Natural killer cell (primary cell): ENCODE measurements around the gene PRICKLE2. TPM values are rescaled to one million over a fixed set of nuclear protein-coding genes. Genes with fewer than 3 reads are reported as not detected.

ENCODE experiments used
- ATAC-seq, 3 donors: fragments of 150-1000 bp in 2 of 3; fragments of 200-7000 bp in 1 of 3; cut with Tn5 transposase; 1 replicate in 1 of 3; 2 replicates in 2 of 3; pipeline ENCODE4 v1.10.0; 2021; ENCODE audit warnings: mild to moderate bottlenecking in 2 of 3, moderate library complexity in 2 of 3
- DNase-seq, 2 donors: peaks; one replicate each; pipeline versions ENCODE4 v3.0.0 to v3.0.0-alpha.2; 2013 to 2021; ENCODE audit warnings: mixed read lengths in 1 of 2
- H3K27ac ChIP-seq: one replicate; pipeline ENCODE4 v1.5.1; 2013; ENCODE audit warnings: mild to moderate bottlenecking, low read length
- H3K27me3 ChIP-seq: one replicate; pipeline ENCODE4 v1.6.1; 2013; ENCODE audit warnings: low read length; ENCODE audit not compliant: control insufficient read depth, insufficient read depth
- H3K36me3 ChIP-seq: one replicate; pipeline ENCODE4 v1.6.1; 2013; ENCODE audit warnings: low read length; ENCODE audit not compliant: control insufficient read depth, insufficient read depth
- H3K4me1 ChIP-seq: one replicate; pipeline ENCODE4 v1.6.1; 2013; ENCODE audit warnings: low read length; ENCODE audit not compliant: control insufficient read depth, insufficient read depth
- H3K4me3 ChIP-seq: one replicate; pipeline ENCODE4 v1.5.1; 2013; ENCODE audit warnings: low read length
- H3K9me3 ChIP-seq: one replicate; pipeline ENCODE4 v1.6.1; 2013; ENCODE audit warnings: low read length; ENCODE audit not compliant: control insufficient read depth, insufficient read depth
- H3K27ac Mint-ChIP-seq, 2 donors: one replicate each; pipeline ENCODE4 v1.8.0; 2022; ENCODE audit warnings: mild to moderate bottlenecking in 2 of 2, mixed read lengths in 2 of 2, moderate library complexity in 1 of 2
- H3K27me3 Mint-ChIP-seq, 2 donors: one replicate each; pipeline ENCODE4 v1.8.0; 2022; ENCODE audit warnings: low read depth in 2 of 2, mixed read lengths in 2 of 2
- H3K36me3 Mint-ChIP-seq: one replicate; pipeline ENCODE4 v1.8.0; 2022; ENCODE audit warnings: mixed read lengths
- H3K4me1 Mint-ChIP-seq, 2 donors: one replicate each; pipeline ENCODE4 v1.8.0; 2022; ENCODE audit warnings: mixed read lengths in 2 of 2
- H3K4me3 Mint-ChIP-seq: one replicate; pipeline ENCODE4 v1.8.0; 2022; ENCODE audit warnings: mild to moderate bottlenecking, moderate library complexity, mixed read lengths
- H3K9me3 Mint-ChIP-seq, 2 donors: one replicate each; pipeline ENCODE4 v1.8.0; 2022; ENCODE audit warnings: mixed read lengths in 2 of 2
- WGBS: methylation state at CpG from one replicate; pipeline ENCODE4 v1.1.7; 2013; ENCODE audit warnings: missing lambda C conversion rate; ENCODE audit not compliant: insufficient coverage; 5-methylcytosine and 5-hydroxymethylcytosine counted together
- intact Hi-C: fragments of 100-400 bp; cut with micrococcal nuclease; formaldehyde crosslinking; loops from one replicate; pipeline ENCODE4 v1.14.2; 2022
- total RNA-seq, 4 donors: library from RNA; stranded (reverse); fragments of 120-200 nt in 1 of 4; gene quantifications; one replicate each; pipeline versions ENCODE4 v1.2.3 to v1.2.4, GENCODE V29; 2013 to 2022
- TF ChIP-seq, protein P1 (sequence below): fragments of 200-600 bp; IDR thresholded peaks from one replicate; pipeline ENCODE4 v1.8.0; 2022; ENCODE audit warnings: antibody characterized with exemption

PRICKLE2 gene
- total RNA-seq, 3 donors from 2014 or later (not counting 1 experiment from before 2014, with no cell fraction given): 0.07 to 3.3 (median 1.8) TPM

DNA sequence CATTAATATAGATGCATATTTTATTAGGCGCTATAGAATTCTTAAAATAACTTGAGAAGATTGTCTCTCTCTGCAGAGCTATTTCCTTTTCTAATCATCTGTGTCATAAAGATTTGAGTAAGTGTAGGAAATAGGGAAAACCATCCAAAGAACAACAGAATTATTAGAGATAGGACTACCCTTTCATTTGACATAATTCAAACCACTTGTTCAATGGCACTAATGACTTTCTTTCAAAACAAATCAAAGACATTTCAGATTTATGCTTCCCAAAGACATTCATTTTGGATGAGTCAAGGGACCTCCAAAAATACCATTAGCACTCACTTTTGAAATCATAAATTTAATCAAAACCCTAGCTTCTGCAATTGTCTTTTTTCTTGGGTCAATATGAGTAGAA is 29.5 kb downstream of the PRICKLE2 start:
- DNase-seq: no peak
- H3K27ac ChIP-seq: no peak overlapping the region
- Mint-ChIP-seq H3K27me3 (no peaks in the 10 kb centered on the region), H3K27ac (no peak overlapping the region), H3K9me3 (peaks cover 4 to 9% of the 10 kb centered on the region in 2 donors), H3K4me1 (no peaks in the 10 kb centered on the region), H3K4me3 (no peak overlapping the region), H3K36me3 (no peaks in the 10 kb centered on the region)
- WGBS: no CpG with 5 or more reads among the region's 1 CpG
- H3K9me3 ChIP-seq: no peaks in the 10 kb centered on the region
- H3K36me3 ChIP-seq: no peaks in the 10 kb centered on the region
- peaks cover 5% of the 10 kb centered on the region for H3K4me1 ChIP-seq
- no peaks in the 10 kb centered on the region for H3K27me3 ChIP-seq
- no peak for ATAC-seq
- no peak overlapping the region for H3K4me3 ChIP-seq
- intact Hi-C loops: no loop called here
- TF ChIP-seq, protein P1, sequence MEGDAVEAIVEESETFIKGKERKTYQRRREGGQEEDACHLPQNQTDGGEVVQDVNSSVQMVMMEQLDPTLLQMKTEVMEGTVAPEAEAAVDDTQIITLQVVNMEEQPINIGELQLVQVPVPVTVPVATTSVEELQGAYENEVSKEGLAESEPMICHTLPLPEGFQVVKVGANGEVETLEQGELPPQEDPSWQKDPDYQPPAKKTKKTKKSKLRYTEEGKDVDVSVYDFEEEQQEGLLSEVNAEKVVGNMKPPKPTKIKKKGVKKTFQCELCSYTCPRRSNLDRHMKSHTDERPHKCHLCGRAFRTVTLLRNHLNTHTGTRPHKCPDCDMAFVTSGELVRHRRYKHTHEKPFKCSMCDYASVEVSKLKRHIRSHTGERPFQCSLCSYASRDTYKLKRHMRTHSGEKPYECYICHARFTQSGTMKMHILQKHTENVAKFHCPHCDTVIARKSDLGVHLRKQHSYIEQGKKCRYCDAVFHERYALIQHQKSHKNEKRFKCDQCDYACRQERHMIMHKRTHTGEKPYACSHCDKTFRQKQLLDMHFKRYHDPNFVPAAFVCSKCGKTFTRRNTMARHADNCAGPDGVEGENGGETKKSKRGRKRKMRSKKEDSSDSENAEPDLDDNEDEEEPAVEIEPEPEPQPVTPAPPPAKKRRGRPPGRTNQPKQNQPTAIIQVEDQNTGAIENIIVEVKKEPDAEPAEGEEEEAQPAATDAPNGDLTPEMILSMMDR: no peak

DNA sequence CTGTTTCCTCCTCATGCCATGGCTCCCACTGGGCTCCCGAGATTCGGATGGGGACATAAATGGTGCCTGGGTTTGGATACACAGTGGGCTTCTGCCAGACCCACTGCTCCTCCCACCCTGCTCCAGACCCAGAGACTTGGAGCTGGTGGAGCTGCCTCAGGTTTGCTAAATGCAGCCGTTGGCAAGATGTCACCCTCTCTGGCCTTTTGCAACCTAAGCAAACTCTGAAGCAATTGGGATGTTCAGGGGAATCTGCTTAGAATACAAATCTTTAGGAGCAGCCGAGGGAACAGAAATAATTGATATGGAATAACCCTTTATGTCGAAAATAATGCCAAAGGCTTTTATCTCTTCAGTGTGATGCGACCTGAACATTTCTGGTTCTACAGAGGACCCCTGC is 33.4 kb downstream of the PRICKLE2 start:
- no peak for DNase-seq
- Histone ChIP-seq H3K4me1 (no peaks in the 10 kb centered on the region), H3K27me3 (no peaks in the 10 kb centered on the region), H3K4me3 (no peak overlapping the region), H3K9me3 (no peaks in the 10 kb centered on the region), H3K27ac (no peak overlapping the region), H3K36me3 (no peaks in the 10 kb centered on the region)
- Mint-ChIP-seq H3K9me3 (peaks cover 4 to 6% of the 10 kb centered on the region in 2 donors), H3K27ac (no peak overlapping the region), H3K4me1 (no peaks in the 10 kb centered on the region), H3K27me3 (no peaks in the 10 kb centered on the region), H3K36me3 (no peaks in the 10 kb centered on the region), H3K4me3 (no peak overlapping the region)
- WGBS: 83% methylated on average over 6 of the region's 6 CpGs
- TF ChIP-seq, protein P1: no peak
- no peak for ATAC-seq
- intact Hi-C loops: no loop called here

DNA sequence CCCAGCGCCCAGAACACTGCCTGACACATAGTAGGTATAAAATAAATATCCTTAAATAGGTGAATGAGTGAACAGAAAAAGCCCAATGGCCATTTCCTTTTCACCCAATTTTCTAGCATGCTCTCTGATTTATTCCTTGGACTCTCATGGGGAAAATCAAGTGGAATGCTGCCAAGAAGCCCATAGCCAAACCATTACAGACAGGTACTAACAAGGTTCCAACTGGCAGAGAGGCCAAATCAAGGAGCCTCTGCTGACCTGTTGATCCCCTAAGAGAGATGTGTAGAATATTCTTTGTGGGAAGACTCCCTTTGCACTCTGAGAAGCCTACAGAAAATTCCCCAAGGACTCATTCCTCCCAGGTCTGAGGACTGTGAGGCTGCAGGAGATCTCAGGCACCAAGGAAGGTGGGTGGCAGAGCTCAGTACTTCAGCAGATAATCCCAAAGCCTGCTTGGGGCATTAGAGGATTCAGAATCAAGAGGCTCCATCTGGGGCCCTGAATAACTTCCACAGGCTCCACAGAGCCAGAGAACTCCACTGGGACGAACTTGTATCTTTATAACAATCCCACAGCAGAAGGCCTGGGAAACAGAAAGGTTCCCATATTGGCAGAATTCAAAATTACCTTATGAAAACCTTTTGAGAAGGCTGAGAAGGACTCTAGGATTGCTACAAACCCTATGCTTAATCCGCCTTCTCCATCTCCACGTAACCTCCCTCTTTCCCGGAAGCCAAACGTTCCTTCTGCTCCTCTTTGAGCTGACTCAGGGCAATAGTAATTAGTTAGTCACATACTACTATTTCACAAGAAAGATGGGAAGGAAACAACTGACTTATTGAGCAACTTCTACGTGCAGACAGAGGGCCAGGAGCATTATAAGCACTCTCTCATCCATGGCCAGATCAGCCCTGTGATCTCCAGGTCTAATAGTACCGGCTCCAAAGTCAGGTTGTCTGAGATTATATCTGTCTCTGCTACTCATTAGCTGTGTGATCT is 34.5 kb downstream of the PRICKLE2 start:
- WGBS: 74% methylated on average over 4 of the region's 8 CpGs
- no peak for DNase-seq
- no peak overlapping the region for H3K27ac ChIP-seq
- Mint-ChIP-seq H3K27me3 (no peaks in the 10 kb centered on the region), H3K4me3 (no peak overlapping the region), H3K27ac (no peak overlapping the region), H3K36me3 (no peaks in the 10 kb centered on the region), H3K9me3 (peaks cover 4 to 6% of the 10 kb centered on the region in 2 donors), H3K4me1 (no peaks in the 10 kb centered on the region)
- intact Hi-C loops: no loop called here
- TF ChIP-seq, protein P1: no peak
- no peaks in the 10 kb centered on the region for H3K9me3 ChIP-seq
- H3K4me3 ChIP-seq: no peak overlapping the region
- H3K27me3 ChIP-seq: no peaks in the 10 kb centered on the region
- no peaks in the 10 kb centered on the region for H3K36me3 ChIP-seq
- ATAC-seq: no peak
- H3K4me1 ChIP-seq: no peaks in the 10 kb centered on the region
